ENCODE data around the gene CPNE4.

CPNE4 gene

DNA sequence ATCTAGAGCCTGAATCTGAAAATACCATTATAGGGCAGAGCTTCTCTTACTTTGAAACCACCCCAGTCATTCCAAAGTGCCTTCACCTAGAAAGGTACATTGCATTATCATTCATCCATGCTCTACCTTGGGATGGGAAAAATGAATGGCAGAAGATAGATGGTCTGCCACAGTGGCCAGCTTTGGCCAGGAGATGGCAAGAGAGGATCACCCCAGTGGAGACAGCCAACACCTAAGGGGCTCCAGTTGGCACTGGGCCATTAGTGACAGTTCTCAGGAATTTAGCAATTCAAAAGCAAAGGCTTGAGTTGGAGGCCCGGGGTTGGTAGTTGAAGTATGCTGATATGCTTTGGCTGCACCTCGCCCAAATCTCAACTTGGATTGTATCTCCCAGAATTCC lies 278.4 kb downstream of the CPNE4 start:
- Histone ChIP-seq H3K9ac (ENCODE audit: low read length) (no peak overlapping the region), H3K27me3 (replicated peaks; ENCODE audit: insufficient read depth, low read length) (no peaks in the 10 kb centered on the region), H3K4me3 (ENCODE audit: low read length) (no peak overlapping the region), H3K9me3 (replicated peaks; ENCODE audit: insufficient read depth, low read length) (no peaks in the 10 kb centered on the region), H3K9me2 (replicated peaks; ENCODE audit: insufficient read depth, low read length) (no peaks in the 10 kb centered on the region), H3K4me2 (ENCODE audit: low read depth, low read length) (no peak overlapping the region), H3K79me2 (ENCODE audit: low read length) (no peaks in the 10 kb centered on the region), H2AFZ (ENCODE audit: low read length) (no peak overlapping the region), H4K20me1 (ENCODE audit: insufficient read depth, low read length) (no peaks in the 10 kb centered on the region), H3K4me1 (ENCODE audit: low read length) (no peaks in the 10 kb centered on the region), H3F3A (ENCODE audit: insufficient read depth, low read length) (no peaks in the 10 kb centered on the region), H3K36me3 (replicated peaks; ENCODE audit: insufficient read depth, low read length) (no peaks in the 10 kb centered on the region), H3K27ac (ENCODE audit: low read length) (no peak overlapping the region)
- DNase-seq: no peak
- TF ChIP-seq EZH2phosphoT487 (IDR thresholded peaks at IDR 0.05; ENCODE audit: low read length) (no peak), EZH2 (optimal IDR thresholded peaks at IDR 0.05; ENCODE audit: low read depth, low read length) (no peak)

DNA sequence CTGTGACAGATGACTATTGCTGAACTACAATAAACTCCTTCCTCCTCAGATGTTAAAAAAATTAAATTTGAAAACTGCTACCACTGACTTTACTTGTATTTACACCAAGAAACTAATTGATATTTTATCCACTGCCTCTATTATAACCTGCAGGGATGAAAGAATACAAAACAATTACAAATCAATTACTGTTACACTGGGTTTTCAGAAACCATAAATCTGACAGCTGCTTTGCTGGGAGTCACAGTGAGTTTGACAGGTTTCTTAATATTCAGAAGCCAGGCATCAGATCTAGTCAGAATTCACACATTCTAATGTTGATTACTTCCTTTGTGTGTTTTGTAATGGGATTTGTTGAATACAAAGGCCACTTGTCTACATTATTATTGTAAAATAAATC lies 279.4 kb downstream of the CPNE4 start:
- H3K9ac ChIP-seq (ENCODE audit: low read length): no peak overlapping the region
- H3K36me3 ChIP-seq (replicated peaks; ENCODE audit: insufficient read depth, low read length): no peaks in the 10 kb centered on the region
- H3K27me3 ChIP-seq (replicated peaks; ENCODE audit: insufficient read depth, low read length): no peaks in the 10 kb centered on the region
- no peaks in the 10 kb centered on the region for H3K9me3 ChIP-seq (replicated peaks; ENCODE audit: insufficient read depth, low read length)
- H3K4me1 ChIP-seq (ENCODE audit: low read length): no peaks in the 10 kb centered on the region
- H3K4me2 ChIP-seq (ENCODE audit: low read depth, low read length): no peak overlapping the region
- no peak for TF ChIP-seq EZH2 (optimal IDR thresholded peaks at IDR 0.05; ENCODE audit: low read depth, low read length)
- TF ChIP-seq EZH2phosphoT487 (IDR thresholded peaks at IDR 0.05; ENCODE audit: low read length): no peak
- no peak for TF ChIP-seq CTCF (IDR thresholded peaks at IDR 0.05; ENCODE audit: low read length)
- H3F3A ChIP-seq (ENCODE audit: insufficient read depth, low read length): no peaks in the 10 kb centered on the region
- no peaks in the 10 kb centered on the region for H4K20me1 ChIP-seq (ENCODE audit: insufficient read depth, low read length)
- H3K27ac ChIP-seq (ENCODE audit: low read length): no peak overlapping the region
- H2AFZ ChIP-seq (ENCODE audit: low read length): no peak overlapping the region
- H3K9me2 ChIP-seq (replicated peaks; ENCODE audit: insufficient read depth, low read length): no peaks in the 10 kb centered on the region
- DNase-seq: no peak
- no peaks in the 10 kb centered on the region for H3K79me2 ChIP-seq (ENCODE audit: low read length)
- H3K4me3 ChIP-seq (ENCODE audit: low read length): no peak overlapping the region

DNA sequence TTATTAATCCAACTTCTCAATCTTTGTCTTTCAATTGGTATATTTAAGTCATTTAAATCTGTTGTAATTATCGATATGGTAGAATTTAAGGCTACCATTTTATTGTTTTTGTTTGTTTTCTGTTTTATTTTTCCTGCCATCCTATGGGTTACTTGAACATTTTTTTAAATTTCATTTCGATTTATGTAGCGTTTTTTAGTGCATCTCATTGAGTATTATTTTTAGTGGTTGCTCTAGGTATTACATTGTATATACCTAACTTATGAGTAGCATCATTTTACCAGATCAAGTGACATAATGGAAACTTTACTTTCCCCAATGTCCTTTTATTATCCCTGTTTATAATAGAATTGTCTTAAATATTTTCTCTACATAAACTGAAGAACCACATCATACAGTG lies 284.6 kb downstream of the CPNE4 start:
- H2AFZ ChIP-seq (ENCODE audit: low read length): no peak overlapping the region
- DNase-seq: no peak
- no peaks in the 10 kb centered on the region for H3K4me1 ChIP-seq (ENCODE audit: low read length)
- H3K9me3 ChIP-seq (replicated peaks; ENCODE audit: insufficient read depth, low read length): no peaks in the 10 kb centered on the region
- H4K20me1 ChIP-seq (ENCODE audit: insufficient read depth, low read length): no peaks in the 10 kb centered on the region
- no peaks in the 10 kb centered on the region for H3F3A ChIP-seq (ENCODE audit: insufficient read depth, low read length)
- H3K27me3 ChIP-seq (replicated peaks; ENCODE audit: insufficient read depth, low read length): no peaks in the 10 kb centered on the region
- H3K27ac ChIP-seq (ENCODE audit: low read length): no peak overlapping the region
- no peak overlapping the region for H3K9ac ChIP-seq (ENCODE audit: low read length)
- H3K4me3 ChIP-seq (ENCODE audit: low read length): no peak overlapping the region
- no peaks in the 10 kb centered on the region for H3K36me3 ChIP-seq (replicated peaks; ENCODE audit: insufficient read depth, low read length)
- TF ChIP-seq EZH2 (optimal IDR thresholded peaks at IDR 0.05; ENCODE audit: low read depth, low read length) (no peak), EZH2phosphoT487 (IDR thresholded peaks at IDR 0.05; ENCODE audit: low read length) (no peak), CTCF (IDR thresholded peaks at IDR 0.05; ENCODE audit: low read length) (no peak)
- no peaks in the 10 kb centered on the region for H3K9me2 ChIP-seq (replicated peaks; ENCODE audit: insufficient read depth, low read length)
- H3K79me2 ChIP-seq (ENCODE audit: low read length): no peaks in the 10 kb centered on the region
- no peak overlapping the region for H3K4me2 ChIP-seq (ENCODE audit: low read depth, low read length)

- Histone ChIP-seq H3K9me2 (replicated peaks; ENCODE audit: insufficient read depth, low read length) (no peaks in the 10 kb centered on the region), H2AFZ (ENCODE audit: low read length) (no peak overlapping the region), H3F3A (ENCODE audit: insufficient read depth, low read length) (no peaks in the 10 kb centered on the region), H3K4me3 (ENCODE audit: low read length) (no peak overlapping the region), H3K4me2 (ENCODE audit: low read depth, low read length) (no peak overlapping the region), H3K36me3 (replicated peaks; ENCODE audit: insufficient read depth, low read length) (no peaks in the 10 kb centered on the region), H4K20me1 (ENCODE audit: insufficient read depth, low read length) (no peaks in the 10 kb centered on the region), H3K9me3 (replicated peaks; ENCODE audit: insufficient read depth, low read length) (no peaks in the 10 kb centered on the region), H3K9ac (ENCODE audit: low read length) (no peak overlapping the region), H3K27ac (ENCODE audit: low read length) (no peak overlapping the region), H3K4me1 (ENCODE audit: low read length) (no peaks in the 10 kb centered on the region), H3K79me2 (ENCODE audit: low read length) (no peaks in the 10 kb centered on the region), H3K27me3 (replicated peaks; ENCODE audit: insufficient read depth, low read length) (no peaks in the 10 kb centered on the region)
- no peak for DNase-seq
- TF ChIP-seq CTCF (IDR thresholded peaks at IDR 0.05; ENCODE audit: low read length): no peak
- no peak for TF ChIP-seq EZH2 (optimal IDR thresholded peaks at IDR 0.05; ENCODE audit: low read depth, low read length)
- TF ChIP-seq EZH2phosphoT487 (IDR thresholded peaks at IDR 0.05; ENCODE audit: low read length): no peak
These were observed 285.0 kb downstream of the CPNE4 start for GRCh38 chr3:131749826-131750225.
